Dermis microvascular lymphatic vessel endothelial cell (primary cell): ENCODE results near the gene RANBP10. TPM values are rescaled to one million over a fixed set of nuclear protein-coding genes. Genes with fewer than 3 reads are reported as not detected.
"Not testable (repeated sequence)": the region's sequence is repeated elsewhere in the genome, so short reads cannot be mapped to it uniquely, and the experiment has no call there.

Experiments
- DNase-seq, 2 donors: peaks; one replicate each; pipeline versions ENCODE4 v3.0.0 to v3.0.0-alpha.2; 2010; ENCODE audit warnings: low read depth in 2 of 2
- total RNA-seq: library from RNA; depleted of rRNA; stranded (reverse); fragments of >200 nt; gene quantifications from 2 replicates; pipeline ENCODE4 v1.2.1, GENCODE V29; 2014

The RANBP10 gene
- total RNA-seq, 1 donor from 2014 or later: 5.0 TPM

- peak; percentile 89 to 96 for DNase-seq
These were observed 87.1 kb downstream of the RANBP10 start, which contains the start of gene GFOD2 for GRCh38 chr16:67719048-67719777. Gene GFOD2 (minus strand): TSS chr16:67719316. CDS start chr16:67685715, 33,601 bp downstream.

- DNase-seq: no peak
These were observed 87.7 kb downstream of the RANBP10 start for GRCh38 chr16:67718668-67719047.

- no peak for DNase-seq
These were observed 90.3 kb downstream of the RANBP10 start for GRCh38 chr16:67716097-67716496.

DNA sequence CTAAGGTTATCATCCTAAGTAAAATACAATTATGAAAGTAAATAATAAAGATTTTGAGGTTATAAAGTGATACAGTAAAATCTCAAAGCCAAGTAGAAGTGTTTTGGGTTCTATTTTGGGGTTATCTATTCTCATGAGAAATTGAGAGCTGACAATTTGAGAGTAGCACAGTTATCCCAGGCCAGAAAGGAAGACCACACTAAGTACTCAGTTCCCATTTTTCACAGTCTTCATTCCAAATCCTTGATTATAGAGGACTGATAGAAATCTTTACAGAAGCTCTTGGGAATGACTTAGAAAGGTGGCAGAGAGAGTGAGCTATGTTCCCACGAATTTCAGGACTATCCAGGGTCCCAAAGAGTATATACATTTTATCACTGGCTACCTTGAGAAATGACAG, 91.8 kb downstream of the RANBP10 start:
- DNase-seq: no peak

GRCh38 chr16:67713647-67714273, 92.6 kb downstream of the RANBP10 start:
- no peak for DNase-seq

DNA sequence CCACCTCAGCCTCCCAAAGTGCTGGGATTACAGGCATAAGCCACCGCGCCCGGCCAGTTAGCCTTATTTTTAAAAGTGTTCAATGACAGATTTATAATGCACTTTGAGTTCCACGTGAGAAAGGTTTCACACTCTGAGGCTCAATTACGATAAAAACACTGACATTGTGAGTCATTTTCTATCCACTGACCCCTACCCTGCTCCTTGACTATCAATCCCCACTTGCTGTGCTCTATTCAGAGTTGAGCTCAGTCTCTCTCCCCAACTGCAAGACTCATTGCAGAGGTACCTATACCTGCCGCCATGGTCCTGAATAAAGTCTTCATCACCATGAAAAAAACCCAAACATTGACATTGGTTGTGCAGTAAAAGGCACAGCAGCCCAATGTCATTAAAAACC, 95.8 kb downstream of the RANBP10 start:
- no peak for DNase-seq

DNA sequence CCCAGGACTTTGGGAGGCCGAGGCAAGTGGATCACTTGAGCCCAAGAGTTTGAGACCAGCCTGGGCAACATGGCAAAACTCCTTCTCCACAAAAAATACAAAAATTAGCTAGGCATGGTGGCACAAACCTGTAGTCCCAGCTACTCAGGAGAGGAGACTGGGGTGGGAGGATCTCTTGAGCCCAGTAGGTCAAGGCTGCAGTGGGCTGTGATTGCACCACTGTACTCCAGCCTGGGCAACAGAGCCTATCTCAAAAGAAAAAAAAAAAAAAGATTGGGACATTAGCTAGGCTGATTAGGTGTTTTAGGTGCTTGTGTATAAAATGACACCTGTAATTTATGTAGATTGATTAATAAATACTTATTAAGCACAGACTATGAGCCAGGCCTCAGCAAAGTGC, 97.3 kb downstream of the RANBP10 start:
- no peak for DNase-seq

- no peak for DNase-seq
These were observed 98.0 kb downstream of the RANBP10 start for GRCh38 chr16:67708368-67708771.

DNA sequence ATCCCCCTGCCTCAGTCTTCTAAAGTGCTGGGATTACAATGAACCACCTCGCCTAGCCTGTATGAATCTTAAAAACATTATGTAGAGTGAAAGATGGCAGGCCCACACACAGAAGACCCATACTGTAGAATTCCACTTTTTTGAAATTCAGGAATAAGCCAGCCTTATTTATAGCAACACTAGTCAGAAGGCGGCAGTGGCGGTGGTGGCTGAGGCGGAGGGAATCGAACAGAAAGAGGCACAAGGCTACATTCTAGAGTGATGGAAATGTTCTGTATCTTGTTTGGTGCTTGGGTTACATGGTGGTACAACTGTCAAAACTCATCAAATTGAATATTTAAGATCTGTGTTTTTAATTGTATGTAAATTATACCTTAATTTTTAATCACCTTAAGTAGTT, 98.6 kb downstream of the RANBP10 start:
- DNase-seq: no peak

GRCh38 chr16:67707210-67707609, 99.2 kb downstream of the RANBP10 start:
- DNase-seq: no peak

DNA sequence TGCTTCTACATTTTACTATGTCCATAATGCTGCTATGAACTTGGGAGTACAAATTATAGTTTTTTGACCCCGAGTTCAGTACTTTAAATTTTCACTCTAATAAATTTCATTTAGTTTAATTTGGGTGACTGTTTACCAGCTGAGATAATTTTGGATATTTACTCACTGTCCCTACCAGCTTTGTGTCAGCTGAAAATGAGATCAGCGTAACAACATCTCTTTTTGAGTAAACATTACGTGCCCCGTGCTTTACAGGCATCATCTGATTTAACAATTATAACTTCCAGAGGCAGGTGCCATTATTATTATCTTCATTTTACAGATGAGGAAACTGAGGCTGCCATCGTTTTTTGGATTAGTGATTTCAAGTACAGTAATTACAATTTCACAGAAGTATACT, 102.2 kb downstream of the RANBP10 start:
- no peak for DNase-seq

DNA sequence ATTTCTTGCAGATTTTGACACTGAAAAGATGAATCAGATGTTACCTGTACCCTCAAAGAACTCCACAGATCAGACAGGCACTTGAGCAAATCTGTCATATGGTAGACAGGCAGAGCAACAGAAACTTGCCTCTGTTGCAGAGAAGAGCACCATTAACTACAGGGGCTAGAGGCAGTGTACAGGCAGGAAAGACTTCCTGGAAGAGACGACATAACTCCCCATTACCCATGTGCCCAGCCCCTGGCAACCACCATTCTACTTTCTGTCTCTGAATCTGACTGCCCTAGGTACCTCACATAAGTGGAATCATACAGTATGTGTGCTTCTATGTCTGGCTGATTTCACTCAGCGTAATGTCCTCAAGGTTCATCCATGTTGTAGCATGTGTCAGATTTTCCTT, 102.7 kb downstream of the RANBP10 start:
- DNase-seq: no peak

GRCh38 chr16:67702130-67702529, 104.2 kb downstream of the RANBP10 start:
- DNase-seq: no peak

DNA sequence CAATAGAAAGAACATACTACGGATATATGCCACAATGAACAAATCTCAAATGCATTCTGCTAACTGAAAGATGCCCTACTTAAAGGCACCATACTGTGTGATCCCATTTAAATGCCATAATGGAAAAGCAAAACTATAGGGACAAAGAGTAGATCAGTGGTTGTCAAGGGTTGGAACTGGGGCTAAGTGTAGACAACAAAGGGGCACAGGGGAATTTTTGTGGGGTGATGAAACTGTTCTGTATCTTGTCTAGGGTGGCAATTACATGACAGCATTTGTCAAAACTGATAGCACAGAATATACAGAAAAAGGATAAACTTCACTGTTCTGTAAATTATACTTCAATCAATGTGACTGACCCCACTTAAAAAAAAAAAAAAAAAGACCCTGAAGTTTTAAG, 104.9 kb downstream of the RANBP10 start:
- DNase-seq: no peak

DNA sequence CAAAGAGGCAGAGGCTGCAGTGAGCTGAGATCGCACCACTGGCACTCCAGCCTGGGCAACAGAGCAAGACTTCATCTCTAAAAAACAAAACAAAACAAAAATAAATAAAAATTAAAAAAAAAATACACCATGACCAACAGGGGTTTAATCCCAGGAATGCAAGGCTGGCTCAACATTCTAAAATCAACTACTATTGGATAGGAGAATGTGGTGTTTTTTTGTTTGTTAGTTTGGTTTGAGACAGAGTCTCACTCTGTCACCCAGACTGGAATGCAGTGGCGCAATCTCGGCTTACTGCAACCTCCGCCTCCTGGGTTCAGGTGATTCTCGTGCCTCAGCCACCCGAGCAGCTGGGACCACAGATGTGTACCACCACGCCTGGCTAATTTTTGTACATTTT, 107.1 kb downstream of the RANBP10 start:
- DNase-seq: no peak

DNA sequence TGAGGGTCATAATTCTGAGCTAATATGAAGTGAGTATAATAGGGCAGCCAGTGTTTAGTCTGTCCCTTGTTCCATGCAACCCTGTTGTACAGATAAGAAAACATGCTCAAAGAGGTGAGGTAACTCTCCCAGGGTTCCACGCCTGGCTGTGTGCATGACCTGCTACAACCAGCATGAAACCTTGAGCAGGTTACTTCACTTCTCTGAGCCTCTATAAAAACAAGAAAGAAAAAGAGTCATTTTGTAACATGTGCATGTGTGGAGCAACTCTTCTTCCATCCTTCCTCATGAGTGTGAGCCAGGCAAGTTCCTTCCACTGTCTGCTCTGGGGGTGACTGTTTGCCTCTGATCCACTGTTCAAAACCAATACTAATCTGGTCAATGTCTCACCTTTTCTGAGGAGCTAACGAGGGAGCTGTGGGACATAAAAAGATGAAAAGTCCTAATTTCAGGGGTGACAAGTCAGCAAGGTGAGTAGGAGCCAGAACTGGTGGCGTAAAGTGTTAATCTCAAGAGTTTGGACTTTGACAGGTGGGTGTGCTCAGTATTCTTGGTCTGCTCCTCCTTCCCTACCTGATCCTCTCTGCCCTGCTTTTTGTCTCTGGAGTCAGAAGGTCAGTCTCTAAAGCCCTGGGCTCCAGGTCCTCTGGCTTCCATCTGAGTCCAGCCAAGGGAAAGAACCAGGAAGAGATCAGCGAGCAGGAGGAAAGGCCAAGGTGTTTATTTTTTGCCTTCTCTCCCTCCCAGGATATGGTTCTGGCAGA, 108.8 kb downstream of the RANBP10 start:
- no peak for DNase-seq

DNA sequence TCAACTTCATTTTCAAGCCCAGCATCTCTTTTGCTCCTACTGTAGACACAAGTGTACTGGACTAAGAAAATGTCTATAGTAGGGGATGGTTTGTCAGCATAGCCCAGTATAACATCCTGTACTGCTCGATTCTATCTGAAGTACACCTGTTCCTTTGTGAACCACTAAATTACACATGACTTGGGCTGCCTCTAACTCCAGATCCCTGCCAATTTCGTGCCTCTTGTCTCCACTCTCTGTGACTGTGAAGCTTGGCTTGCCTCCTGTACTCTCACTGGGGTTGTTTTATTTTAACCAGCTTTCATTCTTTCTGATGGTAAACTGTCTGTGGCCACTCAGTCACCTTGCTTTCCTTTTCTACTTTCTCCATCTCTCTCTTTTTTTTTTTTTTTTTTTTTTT, 111.7 kb downstream of the RANBP10 start:
- DNase-seq: no peak

DNA sequence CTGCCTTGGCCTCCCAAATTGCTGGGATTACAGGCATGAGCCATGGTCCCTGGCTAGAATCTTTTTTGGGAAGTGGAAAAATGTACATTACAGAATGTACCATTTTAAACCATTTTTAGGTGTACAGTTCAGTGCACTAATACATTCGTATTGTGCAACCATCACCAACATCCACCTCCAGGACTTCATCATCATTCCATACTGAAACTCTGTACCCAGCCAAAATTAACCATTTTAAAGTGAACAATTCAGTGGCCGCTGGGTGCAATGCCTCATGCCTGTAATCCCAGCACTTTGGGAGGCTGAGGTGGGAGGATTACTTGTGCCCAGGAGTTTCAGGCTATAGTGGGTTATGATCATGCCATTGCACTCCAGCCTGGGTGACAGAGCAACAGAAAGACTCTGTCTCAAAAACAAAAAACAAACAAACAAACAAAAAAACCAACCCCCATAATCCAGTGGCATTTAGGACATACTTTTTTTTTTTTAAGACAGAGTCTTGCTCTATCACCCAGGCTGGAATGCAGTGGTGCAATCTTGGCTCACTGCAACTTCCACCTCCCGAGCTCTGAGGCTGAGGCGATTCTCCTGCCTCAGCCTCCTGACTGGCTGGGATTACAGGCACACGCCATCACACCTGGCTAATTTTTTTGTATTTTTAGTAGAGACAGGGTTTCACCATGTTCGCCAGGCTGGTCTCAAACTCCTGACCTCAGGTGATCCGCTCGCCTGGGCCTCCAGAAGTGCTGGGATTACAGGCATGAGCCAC, 112.7 kb downstream of the RANBP10 start:
- not testable (repeated sequence) for DNase-seq

DNA sequence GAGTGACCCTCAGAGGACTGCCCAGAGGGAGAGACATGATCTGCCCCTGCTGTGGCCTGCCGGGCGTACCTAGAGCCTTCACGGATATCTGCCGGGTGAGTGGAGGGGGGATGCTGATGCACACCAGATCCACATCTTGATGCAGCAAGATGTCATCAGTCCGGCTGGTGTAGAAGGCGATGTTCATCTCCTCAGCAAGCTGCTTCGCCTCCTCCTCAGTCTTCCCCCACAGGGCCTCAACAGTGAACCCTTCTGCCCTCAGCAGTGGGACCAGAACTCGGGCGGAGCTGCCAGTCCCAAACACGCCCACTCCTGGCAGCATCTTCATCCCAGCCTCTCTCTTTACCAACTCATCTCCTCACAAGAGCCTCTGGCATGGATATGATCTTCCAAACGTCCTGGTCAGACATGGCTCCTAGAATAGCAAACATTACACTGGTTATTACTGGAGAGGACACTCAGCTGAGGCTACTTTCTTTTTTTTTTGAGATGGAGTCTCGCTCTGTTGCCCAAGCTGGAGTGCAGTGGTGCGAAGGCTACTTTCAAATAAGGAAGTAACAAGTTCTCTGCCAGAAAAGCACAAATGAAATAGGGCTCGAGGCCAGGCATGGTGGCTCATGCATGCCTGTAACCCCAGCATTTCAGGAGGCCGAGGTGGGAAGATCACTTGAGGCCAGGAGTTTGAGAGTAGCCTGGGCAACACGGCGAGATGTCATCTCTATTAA, 120.8 kb downstream of the RANBP10 start:
- DNase-seq: no peak

- DNase-seq: no peak
These were observed 122.6 kb downstream of the RANBP10 start for GRCh38 chr16:67683767-67684166.
